Keratinocyte (primary cell): Measurements from ENCODE around the gene TTC13.

ENCODE experiments used
- CTCF ChIP-seq, 3 experiments: IDR thresholded peaks in 1 of 3; conservative IDR thresholded peaks in 1 of 3; optimal IDR thresholded peaks in 1 of 3; 2 replicates in 2 of 3; 3 replicates in 1 of 3; pipeline versions ENCODE3 to v1.5.1; 2011; ENCODE audit warnings: low read length in 3 of 3, mild to moderate bottlenecking in 3 of 3, moderate library complexity in 2 of 3, control low read depth in 1 of 3, inconsistent platforms in 1 of 3; ENCODE audit not compliant: insufficient read depth in 2 of 3; ENCODE audit errors: extremely low read depth in 1 of 3
- EZH2 ChIP-seq: IDR thresholded peaks from one replicate; pipeline ENCODE4 v1.6.1; 2012; ENCODE audit warnings: inconsistent platforms, mild to moderate bottlenecking, low read length, moderate library complexity

GRCh38 chr1:230917284-230918135 is 61.2 kb downstream of the TTC13 start:
- TF ChIP-seq CTCF (optimal IDR thresholded peaks at IDR 0.05 in 1 of 3, IDR thresholded peaks at IDR 0.05 in 1 of 3, conservative IDR thresholded peaks at IDR 0.05 in 1 of 3; ENCODE audit: extremely low read depth in 1 of 3, insufficient read depth in 2 of 3, low read length in 3 of 3), result peak; percentile 66 to 83 (median 80)
- TF ChIP-seq EZH2, result no peak
